ENCODE results near the gene CAV2. TPM values are rescaled to one million over a fixed set of nuclear protein-coding genes. Genes with fewer than 3 reads are reported as not detected.

The CAV2 gene
- total RNA-seq, 4 donors from 2014 or later = 125 to 148 (median 129) TPM

- intact Hi-C loops (cut with DNase I) = no loop called here
- 91% methylated on average over 2 of the region's 2 CpGs for WGBS
Observed at GRCh38 chr7:116505278-116505677, 5.7 kb downstream of the CAV2 start.

GRCh38 chr7:116505823-116506222 lies 6.3 kb downstream of the CAV2 start:
- DNase-seq (ENCODE audit: extremely low spot score) = no peak
- Histone ChIP-seq H3K27ac (replicated peaks in 1 of 4) (peak overlapping the region; percentile 24 to 99 (median 96)), H3K4me3 (no peak overlapping the region), H3K36me3 (peaks cover 0 to 38% (median 13%) of the 10 kb centered on the region in 4 donors), H3K27me3 (no peaks in the 10 kb centered on the region), H3K4me1 (peaks cover 54 to 76% (median 58%) of the 10 kb centered on the region in 4 donors), H3K9me3 (no peaks in the 10 kb centered on the region)
- 36% methylated on average over 3 of the region's 3 CpGs for WGBS
- intact Hi-C loops (cut with DNase I) = no loop called here
- TF ChIP-seq EP300 (IDR thresholded peaks at IDR 0.05) (no peak), CTCF (IDR thresholded peaks at IDR 0.05) (no peak), POLR2A (IDR thresholded peaks at IDR 0.05; ENCODE audit: low read depth) (no peak), POLR2AphosphoS5 (IDR thresholded peaks at IDR 0.05) (no peak)

More at GRCh38 chr7:116505278-116505677, 5.7 kb downstream of the CAV2 start:
- TF ChIP-seq POLR2AphosphoS5 (IDR thresholded peaks at IDR 0.05) (no peak), EP300 (IDR thresholded peaks at IDR 0.05) (no peak), POLR2A (IDR thresholded peaks at IDR 0.05; ENCODE audit: low read depth) (no peak), CTCF (IDR thresholded peaks at IDR 0.05) (no peak)
- H3K27me3 ChIP-seq = no peaks in the 10 kb centered on the region
- H3K9me3 ChIP-seq = no peaks in the 10 kb centered on the region
- H3K36me3 ChIP-seq = peaks cover 0 to 38% (median 13%) of the 10 kb centered on the region in 4 donors
- no peak overlapping the region for H3K4me3 ChIP-seq
- H3K4me1 ChIP-seq = peaks cover 51 to 71% (median 63%) of the 10 kb centered on the region in 4 donors
- H3K27ac ChIP-seq (replicated peaks in 1 of 4) = peak overlapping the region; percentile 24 to 99 (median 96)
- no peak for DNase-seq (ENCODE audit: extremely low spot score)

GRCh38 chr7:116509982-116510579 lies 10.5 kb downstream of the CAV2 start:
- H3K4me1 ChIP-seq = peaks cover 35 to 68% (median 51%) of the 10 kb centered on the region in 4 donors
- no peak for DNase-seq (ENCODE audit: extremely low spot score)
- TF ChIP-seq POLR2AphosphoS5 (IDR thresholded peaks at IDR 0.05) = no peak
- no peak for TF ChIP-seq POLR2A (IDR thresholded peaks at IDR 0.05; ENCODE audit: low read depth)
- no peak for TF ChIP-seq EP300 (IDR thresholded peaks at IDR 0.05)
- TF ChIP-seq CTCF (IDR thresholded peaks at IDR 0.05) = no peak
- H3K4me3 ChIP-seq = no peak overlapping the region
- 75% methylated on average over 7 of the region's 7 CpGs for WGBS
- intact Hi-C loops (cut with DNase I) = no loop called here
- peak overlapping the region; percentile 5 to 83 (median 52) for H3K27ac ChIP-seq (replicated peaks in 1 of 4)
- H3K27me3 ChIP-seq = no peaks in the 10 kb centered on the region
- peaks cover 0 to 35% (median 13%) of the 10 kb centered on the region in 4 donors for H3K36me3 ChIP-seq
- no peaks in the 10 kb centered on the region for H3K9me3 ChIP-seq

DNA sequence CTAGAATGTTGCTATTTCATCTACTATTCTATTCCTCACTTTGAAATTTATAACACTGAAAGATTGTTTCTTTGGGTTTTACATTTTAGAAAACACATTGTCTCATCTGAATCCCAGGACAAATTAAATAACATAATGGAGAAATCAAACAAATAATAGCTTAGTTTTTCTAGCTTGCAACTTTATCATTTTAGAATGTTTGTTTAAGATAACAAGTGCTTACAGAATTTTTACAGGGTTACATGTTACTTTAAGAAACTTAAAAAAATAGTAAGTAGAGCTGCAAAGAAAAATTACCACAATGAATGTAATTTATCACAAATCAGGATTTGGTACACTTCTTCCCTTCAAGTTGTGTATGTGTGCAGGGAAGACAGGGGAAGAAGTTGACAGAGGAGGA lies 11.3 kb downstream of the CAV2 start:
- no peaks in the 10 kb centered on the region for H3K27me3 ChIP-seq
- peaks cover 0 to 29% (median 12%) of the 10 kb centered on the region in 4 donors for H3K36me3 ChIP-seq
- peaks cover 28 to 65% (median 49%) of the 10 kb centered on the region in 4 donors for H3K4me1 ChIP-seq
- no peak for DNase-seq (ENCODE audit: extremely low spot score)
- no peak overlapping the region for H3K4me3 ChIP-seq
- no peaks in the 10 kb centered on the region for H3K9me3 ChIP-seq
- H3K27ac ChIP-seq (replicated peaks in 1 of 4) = peak overlapping the region; percentile 80 to 83 (median 82)
- TF ChIP-seq POLR2AphosphoS5 (IDR thresholded peaks at IDR 0.05) (no peak), EP300 (IDR thresholded peaks at IDR 0.05) (no peak), CTCF (IDR thresholded peaks at IDR 0.05) (no peak), POLR2A (IDR thresholded peaks at IDR 0.05; ENCODE audit: low read depth) (no peak)
- intact Hi-C loops (cut with DNase I) = no loop called here

All from esophagus muscularis mucosa (tissue), 4 donors.